WI38 (cell line): Measurements from ENCODE around the gene NOL4L.
"Not testable (repeated sequence)": the region's sequence is repeated elsewhere in the genome, so short reads cannot be mapped to it uniquely, and the experiment has no call there.

Source experiments
- H3K4me3 ChIP-seq: 2 replicates; pipeline ENCODE4 v1.5.1; 2011; ENCODE audit warnings: low read depth, mild to moderate bottlenecking, control low read depth, low read length
- CTCF ChIP-seq: IDR thresholded peaks from 2 replicates; pipeline ENCODE4 v1.5.1; 2012; ENCODE audit warnings: low read depth, mild to moderate bottlenecking, control low read depth, low read length

Gene NOL4L

GRCh38 chr20:32411955-32412706 lies 173.0 kb downstream of the NOL4L start:
- no peak for TF ChIP-seq CTCF
- H3K4me3 ChIP-seq, result no peak overlapping the region

- H3K4me3 ChIP-seq, result not testable (repeated sequence)
Measured at GRCh38 chr20:32407131-32407750, 177.9 kb downstream of the NOL4L start.

- TF ChIP-seq CTCF, result no peak
- no peak overlapping the region for H3K4me3 ChIP-seq
Measured at GRCh38 chr20:32406701-32407100, 178.4 kb downstream of the NOL4L start.

DNA sequence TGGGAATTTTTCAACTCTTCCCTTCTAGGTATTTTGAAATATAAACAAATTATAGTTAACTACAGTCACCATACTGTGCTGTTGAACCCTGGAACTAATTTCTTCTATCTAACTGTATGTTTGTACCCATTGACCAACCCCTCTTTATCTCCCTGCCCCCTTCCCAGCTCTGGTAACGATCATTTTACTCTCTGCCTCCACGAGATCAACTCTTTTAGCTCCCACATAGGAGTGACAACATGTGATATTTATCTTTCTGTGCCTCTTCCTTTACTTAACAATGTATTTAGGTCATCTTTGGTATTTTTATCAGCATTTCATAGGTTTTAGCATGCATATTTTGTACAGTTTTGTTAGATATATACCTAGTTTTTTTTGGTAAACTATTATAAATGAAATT lies 181.1 kb downstream of the NOL4L start:
- no peak overlapping the region for H3K4me3 ChIP-seq
- TF ChIP-seq CTCF, result no peak

GRCh38 chr20:32400476-32400875 lies 184.7 kb downstream of the NOL4L start:
- H3K4me3 ChIP-seq, result no peak overlapping the region
- no peak for TF ChIP-seq CTCF

DNA sequence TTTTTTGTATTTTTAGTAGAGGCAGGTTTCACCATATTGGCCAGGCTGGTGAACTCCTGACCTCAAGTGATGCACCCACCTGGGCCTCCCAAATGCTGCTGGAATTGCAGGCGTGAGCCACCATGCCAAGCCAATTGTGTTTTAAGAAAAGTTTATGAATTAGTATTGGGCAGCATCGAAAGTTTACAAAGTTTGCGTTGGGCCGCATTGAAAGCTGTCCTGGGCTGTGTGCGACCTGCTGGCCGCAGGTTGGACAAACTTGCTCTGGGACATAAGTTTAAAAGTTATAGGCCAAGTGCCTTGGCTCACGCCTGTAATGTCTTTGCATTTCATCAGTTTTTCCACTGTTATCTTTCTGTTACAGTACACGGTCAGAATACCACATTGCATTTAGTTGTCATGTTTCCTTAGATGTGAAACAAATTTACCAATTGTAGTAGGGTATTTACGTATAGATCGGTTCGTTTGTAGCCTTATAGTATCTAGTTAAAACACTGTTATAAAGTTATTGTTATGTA lies 187.5 kb downstream of the NOL4L start:
- H3K4me3 ChIP-seq, result no peak overlapping the region
- TF ChIP-seq CTCF, result no peak

DNA sequence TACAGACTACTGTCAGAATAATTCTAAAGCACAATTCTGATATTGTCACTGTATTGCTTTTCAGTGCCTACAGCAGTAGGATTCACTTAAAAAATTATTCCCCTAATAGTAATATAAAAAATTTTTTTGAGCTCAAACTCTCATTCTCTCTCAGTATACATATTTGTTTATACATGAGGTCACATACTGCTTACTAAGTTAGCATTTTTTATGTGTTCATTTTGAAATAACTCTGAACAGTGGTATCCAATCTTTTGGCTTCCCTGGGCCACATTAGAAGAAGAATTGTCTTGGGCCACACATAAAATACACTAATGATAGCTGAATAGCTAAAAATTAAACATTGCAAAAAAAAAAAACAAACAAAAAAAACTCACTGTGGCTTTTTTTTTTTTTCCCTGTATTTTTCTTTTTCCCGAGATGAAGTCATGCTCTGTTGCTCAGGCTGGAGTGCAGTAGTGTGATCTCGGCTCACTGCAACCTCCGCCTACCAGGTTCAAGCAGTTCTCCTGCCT lies 188.4 kb downstream of the NOL4L start:
- no peak for TF ChIP-seq CTCF
- H3K4me3 ChIP-seq, result no peak overlapping the region
